IMR-90 (cell line): Measurements from ENCODE around the gene LUZP2.

Experiments
- BHLHE40 ChIP-seq: fragments of 150-350 bp; IDR thresholded peaks from 2 replicates; pipeline ENCODE4 v1.6.1; 2016; ENCODE audit warnings: mild to moderate bottlenecking, low read depth, low read length
- CEBPB ChIP-seq: IDR thresholded peaks from 2 replicates; pipeline ENCODE4 v1.6.1; 2012; ENCODE audit warnings: low read depth, low read length, improper control_type of control experiment
- ELK1 ChIP-seq: fragments of 150-350 bp; IDR thresholded peaks from 2 replicates; pipeline ENCODE4 v1.6.1; 2016; ENCODE audit warnings: low read depth, mild to moderate bottlenecking, low read length, moderate library complexity, borderline replicate concordance
- MXI1 ChIP-seq: IDR thresholded peaks from 2 replicates; pipeline ENCODE4 v1.6.1; 2012; ENCODE audit warnings: low read depth, mild to moderate bottlenecking, low read length, moderate library complexity, borderline replicate concordance
- NFE2L2 ChIP-seq: fragments of 150-350 bp; IDR thresholded peaks from 2 replicates; pipeline ENCODE4 v1.6.1; 2016; ENCODE audit warnings: low read depth, mild to moderate bottlenecking, low read length
- POLR2A ChIP-seq: IDR thresholded peaks from 2 replicates; pipeline ENCODE4 v1.6.1; 2012; ENCODE audit warnings: mild to moderate bottlenecking, low read depth, low read length
- RAD21 ChIP-seq: IDR thresholded peaks from 2 replicates; pipeline ENCODE4 v1.6.1; 2012; ENCODE audit warnings: low read length, improper control_type of control experiment
- RCOR1 ChIP-seq: IDR thresholded peaks from 2 replicates; pipeline ENCODE4 v1.6.1; 2012; ENCODE audit warnings: mild to moderate bottlenecking, low read length, improper control_type of control experiment; ENCODE audit not compliant: insufficient replicate concordance
- RFX5 ChIP-seq: IDR thresholded peaks from 2 replicates; pipeline ENCODE4 v1.8.0; 2012; ENCODE audit warnings: low read depth, mild to moderate bottlenecking, low read length, moderate library complexity
- SMC3 ChIP-seq: fragments of 150-350 bp; IDR thresholded peaks from 2 replicates; pipeline ENCODE4 v1.6.1; 2016; ENCODE audit warnings: low read depth, mild to moderate bottlenecking, antibody characterized with exemption, low read length, moderate library complexity
- USF2 ChIP-seq: fragments of 150-350 bp; IDR thresholded peaks from 2 replicates; pipeline ENCODE4 v1.6.1; 2017; ENCODE audit warnings: mild to moderate bottlenecking, antibody characterized with exemption, low read length, low read depth
- TF ChIP-seq, protein P1 (sequence below): conservative IDR thresholded peaks from 2 replicates; pipeline ENCODE4 v1.5.1; 2012; ENCODE audit warnings: mild to moderate bottlenecking, low read depth, low read length, improper control_type of control experiment

DNA sequence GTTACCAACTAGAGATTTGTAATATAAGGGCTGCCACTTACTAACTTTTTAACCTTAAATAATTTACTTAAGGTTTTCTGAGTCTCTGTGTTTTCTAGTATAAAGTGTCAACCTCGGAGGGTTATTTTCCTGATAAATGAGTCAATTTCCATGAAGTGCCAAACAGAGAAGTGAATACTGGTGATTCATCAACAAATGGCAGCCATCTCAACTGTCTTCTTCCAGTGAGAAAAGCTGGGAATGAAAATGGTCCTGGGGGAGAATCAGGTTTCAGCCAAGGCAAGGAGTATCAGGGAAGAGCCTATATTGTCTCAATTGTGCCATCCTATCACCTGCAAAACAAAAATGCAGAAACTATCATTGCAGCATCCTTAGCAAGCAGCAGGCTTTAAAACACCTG is 129.1 kb downstream of the LUZP2 start:
- TF ChIP-seq RAD21 (no peak), POLR2A (no peak), SMC3 (no peak), RCOR1 (no peak), ELK1 (no peak), RFX5 (no peak), NFE2L2 (no peak), USF2 (no peak), CEBPB (no peak), BHLHE40 (no peak), MXI1 (no peak)
- TF ChIP-seq, protein P1, sequence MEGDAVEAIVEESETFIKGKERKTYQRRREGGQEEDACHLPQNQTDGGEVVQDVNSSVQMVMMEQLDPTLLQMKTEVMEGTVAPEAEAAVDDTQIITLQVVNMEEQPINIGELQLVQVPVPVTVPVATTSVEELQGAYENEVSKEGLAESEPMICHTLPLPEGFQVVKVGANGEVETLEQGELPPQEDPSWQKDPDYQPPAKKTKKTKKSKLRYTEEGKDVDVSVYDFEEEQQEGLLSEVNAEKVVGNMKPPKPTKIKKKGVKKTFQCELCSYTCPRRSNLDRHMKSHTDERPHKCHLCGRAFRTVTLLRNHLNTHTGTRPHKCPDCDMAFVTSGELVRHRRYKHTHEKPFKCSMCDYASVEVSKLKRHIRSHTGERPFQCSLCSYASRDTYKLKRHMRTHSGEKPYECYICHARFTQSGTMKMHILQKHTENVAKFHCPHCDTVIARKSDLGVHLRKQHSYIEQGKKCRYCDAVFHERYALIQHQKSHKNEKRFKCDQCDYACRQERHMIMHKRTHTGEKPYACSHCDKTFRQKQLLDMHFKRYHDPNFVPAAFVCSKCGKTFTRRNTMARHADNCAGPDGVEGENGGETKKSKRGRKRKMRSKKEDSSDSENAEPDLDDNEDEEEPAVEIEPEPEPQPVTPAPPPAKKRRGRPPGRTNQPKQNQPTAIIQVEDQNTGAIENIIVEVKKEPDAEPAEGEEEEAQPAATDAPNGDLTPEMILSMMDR = no peak
